ENCODE results near the gene SPIC. TPM values are rescaled to one million over a fixed set of nuclear protein-coding genes. Genes with fewer than 3 reads are reported as not detected.

SPIC gene
- polyA plus RNA-seq, 1 experiment, result not detected

DNA sequence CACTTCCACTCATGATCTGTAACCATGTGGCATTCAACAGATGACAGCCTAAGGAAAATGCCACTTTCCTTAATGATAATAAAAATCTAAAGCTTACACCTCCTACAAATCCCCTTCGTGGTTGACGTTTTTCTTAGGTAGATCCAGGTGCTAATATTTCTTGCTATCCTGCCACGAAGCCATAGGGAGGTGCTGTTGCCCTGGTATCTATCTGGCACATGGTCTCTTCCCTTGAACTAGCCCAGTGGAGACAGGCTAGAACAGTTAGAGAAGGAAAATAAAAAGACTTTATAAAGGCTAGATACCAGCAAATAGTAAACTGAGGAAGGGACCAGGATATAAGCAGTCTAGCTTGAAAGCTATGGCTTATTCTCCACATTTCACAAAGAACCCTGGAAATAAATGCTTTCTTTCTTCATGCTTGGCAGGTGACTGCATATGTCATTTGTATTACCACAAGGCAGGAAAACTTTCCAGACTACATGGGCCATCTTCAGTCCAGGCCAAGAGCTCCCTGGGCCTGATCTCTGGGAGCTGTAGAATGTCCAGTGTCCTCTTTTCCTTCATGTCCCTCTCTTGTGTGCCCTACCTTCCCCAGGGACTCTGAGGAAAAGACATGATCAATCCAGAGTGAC is 15.3 kb downstream of the SPIC start:
- POLR2A ChIA-PET, result no interaction called here
- Histone ChIP-seq H3K27me3 (ENCODE audit: control insufficient read depth, insufficient read depth, low read length) (no peaks in the 10 kb centered on the region), H3K27ac (ENCODE audit: low read depth, low read length) (no peak overlapping the region), H3K9me3 (ENCODE audit: control insufficient read depth, insufficient read depth, low read length) (no peaks in the 10 kb centered on the region; the same call in 1 of the 2 replicates), H3K4me3 (ENCODE audit: low read depth, low read length) (no peak overlapping the region)
- TF ChIP-seq CTCF (IDR thresholded peaks at IDR 0.05; ENCODE audit: low read depth, low read length), result no peak
- no peak for DNase-seq (ENCODE audit: low read depth, low spot score)
- CTCF ChIA-PET, result no interaction called here

DNA sequence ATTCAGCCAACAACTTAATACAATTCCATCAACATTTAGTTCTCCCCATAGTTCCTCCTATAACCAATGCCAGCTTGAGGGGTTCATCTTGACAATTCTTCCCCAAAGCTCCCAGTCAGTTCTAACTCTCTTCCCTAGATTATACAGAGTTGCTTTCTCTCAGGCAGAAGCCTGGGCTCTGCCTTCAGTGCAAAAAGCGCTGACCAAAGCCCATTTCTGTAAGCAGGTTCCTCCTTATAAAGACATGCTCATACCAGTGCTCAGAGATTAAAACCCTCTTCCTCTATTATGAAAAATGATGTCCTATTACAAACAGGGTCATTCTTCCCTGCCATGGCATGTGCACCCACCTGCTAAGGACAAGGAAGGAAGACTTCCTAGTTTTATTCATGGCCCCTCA is 16.2 kb downstream of the SPIC start:
- CTCF ChIA-PET, result no interaction called here
- Histone ChIP-seq H3K4me3 (ENCODE audit: low read depth, low read length) (no peak overlapping the region), H3K9me3 (ENCODE audit: control insufficient read depth, insufficient read depth, low read length) (no peaks in the 10 kb centered on the region; the same call in 1 of the 2 replicates), H3K27me3 (ENCODE audit: control insufficient read depth, insufficient read depth, low read length) (no peaks in the 10 kb centered on the region), H3K27ac (ENCODE audit: low read depth, low read length) (no peak overlapping the region)
- DNase-seq (ENCODE audit: low read depth, low spot score), result no peak
- no peak for TF ChIP-seq CTCF (IDR thresholded peaks at IDR 0.05; ENCODE audit: low read depth, low read length)
- POLR2A ChIA-PET, result no interaction called here

DNA sequence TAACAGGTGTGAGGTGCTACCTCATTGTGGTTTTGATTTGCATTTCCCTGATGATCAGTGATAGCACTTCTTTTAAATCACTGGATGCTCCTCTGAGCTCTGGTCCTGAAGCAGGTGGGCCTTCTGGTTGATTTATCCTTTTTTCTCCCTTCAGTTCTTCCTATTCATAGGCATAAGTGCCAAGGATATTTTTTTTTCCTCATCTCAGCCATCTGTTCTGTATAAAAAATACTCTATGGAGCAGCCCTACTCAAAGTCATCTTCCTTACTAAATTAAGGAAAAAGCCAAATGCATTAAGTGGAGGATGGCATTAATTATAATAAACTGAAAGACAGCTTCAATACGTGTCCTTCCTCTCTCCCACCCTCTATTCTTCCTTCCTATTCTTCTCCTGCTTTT is 18.4 kb downstream of the SPIC start:
- no peak for TF ChIP-seq CTCF (IDR thresholded peaks at IDR 0.05; ENCODE audit: low read depth, low read length)
- no peaks in the 10 kb centered on the region for H3K9me3 ChIP-seq (ENCODE audit: control insufficient read depth, insufficient read depth, low read length)
- no peak overlapping the region for H3K4me3 ChIP-seq (ENCODE audit: low read depth, low read length)
- no peak overlapping the region for H3K27ac ChIP-seq (ENCODE audit: low read depth, low read length)
- DNase-seq (ENCODE audit: low read depth, low spot score), result no peak
- no peaks in the 10 kb centered on the region for H3K27me3 ChIP-seq (ENCODE audit: control insufficient read depth, insufficient read depth, low read length)
- CTCF ChIA-PET, result no interaction called here
- POLR2A ChIA-PET, result no interaction called here

GRCh38 chr12:101498252-101498651 is 23.1 kb downstream of the SPIC start:
- no peak overlapping the region for H3K4me3 ChIP-seq (ENCODE audit: low read depth, low read length)
- H3K9me3 ChIP-seq (ENCODE audit: control insufficient read depth, insufficient read depth, low read length), result no peaks in the 10 kb centered on the region
- DNase-seq (ENCODE audit: low read depth, low spot score), result no peak
- H3K27ac ChIP-seq (ENCODE audit: low read depth, low read length), result no peak overlapping the region
- no peaks in the 10 kb centered on the region for H3K27me3 ChIP-seq (ENCODE audit: control insufficient read depth, insufficient read depth, low read length)
- ChIA-PET CTCF (no interaction called here), POLR2A (no interaction called here)
- no peak for TF ChIP-seq CTCF (IDR thresholded peaks at IDR 0.05; ENCODE audit: low read depth, low read length)

GRCh38 chr12:101501410-101501995 is 26.4 kb downstream of the SPIC start:
- POLR2A ChIA-PET, result no interaction called here
- TF ChIP-seq CTCF (IDR thresholded peaks at IDR 0.05; ENCODE audit: low read depth, low read length), result no peak
- no peak overlapping the region for H3K4me3 ChIP-seq (ENCODE audit: low read depth, low read length)
- no peaks in the 10 kb centered on the region for H3K27me3 ChIP-seq (ENCODE audit: control insufficient read depth, insufficient read depth, low read length)
- no peaks in the 10 kb centered on the region for H3K9me3 ChIP-seq (ENCODE audit: control insufficient read depth, insufficient read depth, low read length)
- no peak overlapping the region for H3K27ac ChIP-seq (ENCODE audit: low read depth, low read length)
- DNase-seq (ENCODE audit: low read depth, low spot score), result no peak
- CTCF ChIA-PET, result interaction anchor here (0.7 to 1.3 kb wide), 2 partner anchors 258 to 1734 kb away, joined by 3 read pairs; no protein-coding TSS in a partner anchor

All from AG04450 (cell line).